Esophagus muscularis mucosa (tissue), 4 donors: ENCODE data around the gene FOXL2. TPM values are rescaled to one million over a fixed set of nuclear protein-coding genes. Genes with fewer than 3 reads are reported as not detected.

ENCODE experiments used
- DNase-seq: peaks from one replicate; pipeline ENCODE4 v3.0.0-alpha.2; 2017; ENCODE audit errors: extremely low spot score
- H3K27ac ChIP-seq, 4 donors: fragments of 200-600 bp; sonication (generic); replicated peaks in 1 of 4; 1 replicate in 3 of 4; 2 replicates in 1 of 4; pipeline ENCODE4 v1.5.1; 2016 to 2019; ENCODE audit warnings: mild to moderate bottlenecking in 1 of 4
- H3K27me3 ChIP-seq, 4 donors: fragments of 200-600 bp; sonication (generic); one replicate each; pipeline versions ENCODE4 v1.5.1 to v1.6.0; 2016 to 2019
- H3K36me3 ChIP-seq, 4 donors: fragments of 200-600 bp; sonication (generic); one replicate each; pipeline ENCODE4 v1.5.1; 2016 to 2019
- H3K4me1 ChIP-seq, 4 donors: fragments of 200-600 bp; sonication (generic); one replicate each; pipeline ENCODE4 v1.5.1; 2016 to 2019
- H3K4me3 ChIP-seq, 4 donors: fragments of 200-600 bp; sonication (generic); 1 replicate in 2 of 4; 2 replicates in 2 of 4; pipeline ENCODE4 v1.5.1; 2016 to 2019; ENCODE audit warnings: mild to moderate bottlenecking in 4 of 4, moderate library complexity in 1 of 4
- H3K9me3 ChIP-seq, 4 donors: fragments of 200-600 bp; sonication (generic); 1 replicate in 3 of 4; 2 replicates in 1 of 4; pipeline ENCODE4 v1.5.1; 2016 to 2019
- EP300 ChIP-seq: sonication (generic); formaldehyde crosslinking; IDR thresholded peaks from one replicate; pipeline ENCODE4 v1.6.1; 2017; ENCODE audit warnings: antibody characterized with exemption
- POLR2A ChIP-seq: fragments of 450-650 bp; IDR thresholded peaks from one replicate; pipeline ENCODE4 v1.6.1; 2017; ENCODE audit warnings: antibody characterized with exemption, moderate library complexity, mild to moderate bottlenecking, low read depth
- POLR2AphosphoS5 ChIP-seq, 2 donors: sonication (generic); formaldehyde crosslinking; IDR thresholded peaks; one replicate each; pipeline ENCODE4 v1.6.1; 2017; ENCODE audit warnings: antibody characterized with exemption in 2 of 2
- WGBS: methylation state at CpG from one replicate; pipeline ENCODE4 v1.1.5; 2018; 5-methylcytosine and 5-hydroxymethylcytosine counted together
- intact Hi-C: fragments of 100-400 bp; cut with DNase I; formaldehyde crosslinking; loops from one replicate; pipeline ENCODE4 v1.15.1; 2023
- total RNA-seq, 4 donors: library from RNA; depleted of rRNA; stranded (reverse); fragments of >200 nt; gene quantifications; one replicate each; pipeline versions ENCODE4 v1.1.0 to v1.2.1, GENCODE V29; 2016
- TF ChIP-seq, protein P1 (sequence below), 3 experiments: fragments of 200-600 bp in 2 of 3; fragments of 450-650 bp in 1 of 3; sonication (generic) in 2 of 3; IDR thresholded peaks; one replicate each; pipeline ENCODE4 v1.5.1; 2017 to 2019; ENCODE audit warnings: antibody characterized with exemption in 3 of 3, mild to moderate bottlenecking in 2 of 3, moderate library complexity in 1 of 3

Gene FOXL2
- total RNA-seq, 4 donors from 2014 or later, result 0.17 to 0.26 TPM; not detected in 2

DNA sequence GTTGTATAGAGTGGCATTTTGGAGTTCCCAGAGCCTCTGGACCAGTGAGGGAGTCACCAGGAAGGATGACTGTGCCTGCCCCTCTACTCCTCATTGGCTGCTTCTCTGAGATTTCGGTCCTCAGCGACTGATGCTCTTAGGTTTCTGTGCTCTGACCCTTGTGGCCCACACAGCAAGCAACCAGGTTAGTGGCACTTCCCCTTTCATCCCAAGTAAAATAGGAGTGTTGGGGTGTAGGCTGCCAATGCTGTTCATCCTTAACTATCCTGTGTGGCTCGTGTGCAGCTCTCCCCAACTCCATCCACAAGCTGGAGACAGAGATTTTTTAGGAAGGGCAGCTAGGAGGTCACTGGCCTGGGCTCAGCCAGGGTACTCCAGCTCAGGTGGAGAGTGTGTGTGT is 37.9 kb upstream of the FOXL2 start:
- Histone ChIP-seq H3K36me3 (no peaks in the 10 kb centered on the region), H3K9me3 (no peaks in the 10 kb centered on the region), H3K4me3 (no peak overlapping the region), H3K27me3 (no peaks in the 10 kb centered on the region), H3K27ac (no peak overlapping the region), H3K4me1 (peaks cover 0 to 2% (median under 1%) of the 10 kb centered on the region in 4 donors)
- WGBS, result 34% methylated on average over 2 of the region's 3 CpGs
- DNase-seq, result no peak
- no peak for TF ChIP-seq POLR2A
- TF ChIP-seq, protein P1, sequence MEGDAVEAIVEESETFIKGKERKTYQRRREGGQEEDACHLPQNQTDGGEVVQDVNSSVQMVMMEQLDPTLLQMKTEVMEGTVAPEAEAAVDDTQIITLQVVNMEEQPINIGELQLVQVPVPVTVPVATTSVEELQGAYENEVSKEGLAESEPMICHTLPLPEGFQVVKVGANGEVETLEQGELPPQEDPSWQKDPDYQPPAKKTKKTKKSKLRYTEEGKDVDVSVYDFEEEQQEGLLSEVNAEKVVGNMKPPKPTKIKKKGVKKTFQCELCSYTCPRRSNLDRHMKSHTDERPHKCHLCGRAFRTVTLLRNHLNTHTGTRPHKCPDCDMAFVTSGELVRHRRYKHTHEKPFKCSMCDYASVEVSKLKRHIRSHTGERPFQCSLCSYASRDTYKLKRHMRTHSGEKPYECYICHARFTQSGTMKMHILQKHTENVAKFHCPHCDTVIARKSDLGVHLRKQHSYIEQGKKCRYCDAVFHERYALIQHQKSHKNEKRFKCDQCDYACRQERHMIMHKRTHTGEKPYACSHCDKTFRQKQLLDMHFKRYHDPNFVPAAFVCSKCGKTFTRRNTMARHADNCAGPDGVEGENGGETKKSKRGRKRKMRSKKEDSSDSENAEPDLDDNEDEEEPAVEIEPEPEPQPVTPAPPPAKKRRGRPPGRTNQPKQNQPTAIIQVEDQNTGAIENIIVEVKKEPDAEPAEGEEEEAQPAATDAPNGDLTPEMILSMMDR (IDR thresholded peaks at IDR 0.05), result no peak
- TF ChIP-seq POLR2AphosphoS5 (IDR thresholded peaks at IDR 0.05), result no peak
- no peak for TF ChIP-seq EP300
- intact Hi-C loops, result no loop called here

DNA sequence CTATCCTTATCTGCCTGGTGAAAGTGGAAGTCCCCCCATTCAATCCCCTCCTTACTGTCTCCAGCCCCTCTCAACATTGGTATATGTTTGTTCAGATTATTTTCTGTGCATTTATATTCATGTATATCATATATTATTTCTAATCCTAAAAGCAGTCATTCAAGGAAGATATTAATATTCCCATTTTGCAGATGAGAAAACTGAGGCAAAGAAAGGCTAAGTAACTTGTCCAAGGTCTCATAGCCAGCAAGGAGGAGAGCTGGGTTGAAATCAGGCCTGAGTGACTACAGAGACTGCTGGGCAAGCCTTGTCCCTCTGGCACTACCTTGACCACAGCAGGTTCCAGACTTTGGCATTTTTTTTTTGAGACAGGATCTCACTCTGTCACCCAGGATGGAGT is 29.1 kb upstream of the FOXL2 start:
- Histone ChIP-seq H3K9me3 (no peaks in the 10 kb centered on the region), H3K27me3 (peaks cover 0 to 11% (median 0%) of the 10 kb centered on the region in 4 donors), H3K4me3 (no peak overlapping the region), H3K4me1 (peaks cover 0 to 6% (median 5%) of the 10 kb centered on the region in 4 donors), H3K27ac (no peak overlapping the region), H3K36me3 (no peaks in the 10 kb centered on the region)
- DNase-seq, result no peak
- TF ChIP-seq POLR2A (no peak), EP300 (no peak), POLR2AphosphoS5 (IDR thresholded peaks at IDR 0.05) (no peak)
- TF ChIP-seq, protein P1 (IDR thresholded peaks at IDR 0.05), result no peak
- intact Hi-C loops, result loop anchor here (5.0 kb wide), 1 partner anchor 39 kb away; no protein-coding TSS in a partner anchor

DNA sequence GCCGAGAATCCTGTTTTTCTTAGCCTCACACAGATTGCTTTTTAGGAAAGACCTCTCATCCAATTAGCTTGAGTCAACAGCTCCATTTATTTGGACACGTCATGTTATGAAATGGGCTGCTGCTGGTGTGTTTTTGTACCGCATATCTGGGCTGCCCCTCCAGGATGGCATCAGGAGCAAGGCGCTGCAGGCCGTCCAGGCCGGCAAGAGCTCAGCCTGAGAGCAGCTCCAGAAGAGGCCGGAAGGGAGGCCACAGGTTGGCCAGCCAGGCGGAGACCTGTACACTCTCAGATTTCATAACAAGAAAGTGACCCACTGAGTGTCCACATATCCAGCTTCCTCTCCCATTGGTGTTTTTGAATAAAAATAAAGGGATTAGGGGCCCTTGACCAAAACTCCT is 28.4 kb upstream of the FOXL2 start:
- intact Hi-C loops, result loop anchor here (5.0 kb wide), 1 partner anchor 38 kb away; no protein-coding TSS in a partner anchor
- WGBS, result 94% methylated on average over 8 of the region's 8 CpGs
- no peak for DNase-seq
- TF ChIP-seq, protein P1 (IDR thresholded peaks at IDR 0.05), result no peak
- TF ChIP-seq POLR2A (no peak), POLR2AphosphoS5 (IDR thresholded peaks at IDR 0.05) (no peak), EP300 (no peak)
- H3K4me1 ChIP-seq, result peaks cover 0 to 6% (median 5%) of the 10 kb centered on the region in 4 donors
- no peak overlapping the region for H3K27ac ChIP-seq
- H3K4me3 ChIP-seq, result no peak overlapping the region
- H3K36me3 ChIP-seq, result no peaks in the 10 kb centered on the region
- no peaks in the 10 kb centered on the region for H3K9me3 ChIP-seq
- peaks cover 0 to 16% (median 0%) of the 10 kb centered on the region in 4 donors for H3K27me3 ChIP-seq

DNA sequence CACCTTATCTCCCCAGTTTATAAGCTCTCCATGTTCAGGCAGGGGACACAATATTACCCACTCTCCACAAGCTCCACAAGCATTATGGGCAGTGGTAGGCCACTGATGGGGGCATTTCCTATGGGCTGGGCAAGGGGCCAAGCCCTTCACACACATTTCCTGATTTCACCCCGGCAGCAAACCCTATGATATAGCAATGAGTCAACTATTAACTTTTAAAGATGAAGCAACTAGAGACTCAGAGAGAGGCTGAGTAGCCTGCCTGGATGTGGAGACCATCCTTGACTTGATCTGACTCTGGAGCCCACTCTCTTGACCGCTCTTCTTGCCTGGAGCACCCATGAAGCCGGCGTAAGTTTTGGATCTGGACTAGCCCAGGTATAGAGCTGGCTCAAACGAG is 27.5 kb upstream of the FOXL2 start:
- H3K27me3 ChIP-seq, result peaks cover 0 to 16% (median 0%) of the 10 kb centered on the region in 4 donors
- no peak overlapping the region for H3K4me3 ChIP-seq
- no peaks in the 10 kb centered on the region for H3K9me3 ChIP-seq
- intact Hi-C loops, result no loop called here
- 81% methylated on average over 5 of the region's 5 CpGs for WGBS
- no peak for DNase-seq
- H3K36me3 ChIP-seq, result no peaks in the 10 kb centered on the region
- no peak overlapping the region for H3K27ac ChIP-seq
- no peak for TF ChIP-seq EP300
- TF ChIP-seq, protein P1 (IDR thresholded peaks at IDR 0.05), result no peak
- no peak for TF ChIP-seq POLR2AphosphoS5 (IDR thresholded peaks at IDR 0.05)
- TF ChIP-seq POLR2A, result no peak
- peaks cover 0 to 2% (median 1%) of the 10 kb centered on the region in 4 donors for H3K4me1 ChIP-seq

DNA sequence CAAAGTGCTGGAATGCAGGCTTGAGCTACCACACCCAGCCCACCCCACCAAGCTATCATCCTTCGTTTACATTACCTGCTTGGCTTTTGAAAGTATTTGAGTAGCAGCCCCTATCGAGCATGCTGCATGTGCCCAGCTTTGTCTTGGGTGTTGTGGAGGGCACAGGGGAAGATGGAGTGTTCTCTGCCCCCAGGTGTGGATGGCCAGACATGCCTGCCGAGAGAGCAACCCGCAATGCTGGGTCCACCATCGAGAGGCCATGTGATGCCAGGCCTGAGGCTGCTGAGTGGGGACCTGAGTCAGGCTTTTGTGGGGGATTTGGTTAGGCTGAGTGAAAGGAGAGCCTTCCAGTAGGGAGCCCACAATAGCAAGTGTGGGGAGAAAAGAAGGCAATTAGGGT is 26.0 kb upstream of the FOXL2 start:
- 79% methylated on average over 5 of the region's 5 CpGs for WGBS

More for the DNA sequence above, 26.0 kb upstream of the FOXL2 start:
- no peak for TF ChIP-seq EP300
- no peak for TF ChIP-seq POLR2AphosphoS5 (IDR thresholded peaks at IDR 0.05)
- TF ChIP-seq, protein P1 (IDR thresholded peaks at IDR 0.05), result no peak
- TF ChIP-seq POLR2A, result no peak
- Histone ChIP-seq H3K4me3 (no peak overlapping the region), H3K36me3 (no peaks in the 10 kb centered on the region), H3K27ac (no peak overlapping the region), H3K4me1 (no peaks in the 10 kb centered on the region), H3K27me3 (peaks cover 0 to 16% (median 0%) of the 10 kb centered on the region in 4 donors), H3K9me3 (no peaks in the 10 kb centered on the region)
- intact Hi-C loops, result no loop called here
- DNase-seq, result no peak
